WTC11 (cell line): ENCODE data around the gene CAMK2G.

Source experiments
- CBFB ChIP-seq: sonication (generic); formaldehyde crosslinking; IDR thresholded peaks from 2 replicates; pipeline ENCODE4 v1.8.1; 2022; ENCODE audit warnings: mild to moderate bottlenecking, low read depth, missing genetic modification reagents
- CTCF ChIP-seq: fragments of 200-600 bp; IDR thresholded peaks from 2 replicates; pipeline ENCODE4 v1.8.0; 2022; ENCODE audit warnings: antibody characterized with exemption
- ESRRA ChIP-seq: sonication (generic); formaldehyde crosslinking; IDR thresholded peaks from 2 replicates; pipeline ENCODE4 v1.8.1; 2022; ENCODE audit warnings: mild to moderate bottlenecking, missing genetic modification reagents, borderline replicate concordance
- ETV6 ChIP-seq: sonication (generic); formaldehyde crosslinking; IDR thresholded peaks from 2 replicates; pipeline ENCODE4 v1.8.1; 2022; ENCODE audit warnings: mild to moderate bottlenecking, missing genetic modification reagents
- FOXK1 ChIP-seq: sonication (generic); formaldehyde crosslinking; IDR thresholded peaks from 2 replicates; pipeline ENCODE4 v1.8.0; 2022; ENCODE audit warnings: mild to moderate bottlenecking, moderate library complexity, missing genetic modification reagents
- FOXP1 ChIP-seq: sonication (generic); formaldehyde crosslinking; IDR thresholded peaks from 2 replicates; pipeline ENCODE4 v1.8.0; 2022; ENCODE audit warnings: missing genetic modification reagents, mild to moderate bottlenecking, moderate library complexity, borderline replicate concordance
- MLX ChIP-seq: sonication (generic); formaldehyde crosslinking; IDR thresholded peaks from 2 replicates; pipeline ENCODE4 v1.8.1; 2023; ENCODE audit warnings: mild to moderate bottlenecking, missing genetic modification reagents, moderate library complexity
- NR2C2 ChIP-seq: sonication (generic); formaldehyde crosslinking; IDR thresholded peaks from 2 replicates; pipeline ENCODE4 v1.8.0; 2022; ENCODE audit warnings: mild to moderate bottlenecking, missing genetic modification reagents
- SMAD3 ChIP-seq: sonication (generic); formaldehyde crosslinking; IDR thresholded peaks from 2 replicates; pipeline ENCODE4 v1.8.0; 2022; ENCODE audit warnings: missing genetic modification reagents, mild to moderate bottlenecking, borderline replicate concordance
- USF2 ChIP-seq: sonication (generic); formaldehyde crosslinking; IDR thresholded peaks from 2 replicates; pipeline ENCODE4 v1.8.1; 2023; ENCODE audit warnings: mild to moderate bottlenecking, missing genetic modification reagents, moderate library complexity
- ZBTB21 ChIP-seq: sonication (generic); formaldehyde crosslinking; IDR thresholded peaks from 2 replicates; pipeline ENCODE4 v1.8.1; 2023; ENCODE audit warnings: mild to moderate bottlenecking, missing genetic modification reagents, borderline replicate concordance
- ZNF121 ChIP-seq: sonication (generic); formaldehyde crosslinking; IDR thresholded peaks from 2 replicates; pipeline ENCODE4 v1.8.0; 2023; ENCODE audit warnings: missing genetic modification reagents
- ZNF512 ChIP-seq: sonication (generic); formaldehyde crosslinking; IDR thresholded peaks from 2 replicates; pipeline ENCODE4 v1.8.1; 2022; ENCODE audit warnings: missing genetic modification reagents, borderline replicate concordance
- ZSCAN18 ChIP-seq: fragments of 250-450 bp; sonication (Bioruptor Pico); IDR thresholded peaks from 2 replicates; pipeline ENCODE4 v2.1.2; 2022; ENCODE audit warnings: mild to moderate bottlenecking, moderate library complexity

GRCh38 chr10:73890261-73890660 lies 15.9 kb upstream of the CAMK2G start:
- no peak for TF ChIP-seq ETV6 (CRISPR knock-in tag)
- TF ChIP-seq USF2 (CRISPR knock-in tag) = no peak
- TF ChIP-seq SMAD3 = no peak
- no peak for TF ChIP-seq ZSCAN18
- TF ChIP-seq FOXK1 (CRISPR knock-in tag) = no peak
- no peak for TF ChIP-seq NR2C2 (CRISPR knock-in tag)
- TF ChIP-seq ESRRA (CRISPR knock-in tag) = no peak
- no peak for TF ChIP-seq ZBTB21 (CRISPR knock-in tag)
- TF ChIP-seq MLX = no peak
- no peak for TF ChIP-seq CTCF
- TF ChIP-seq ZNF512 (CRISPR knock-in tag) = no peak
- no peak for TF ChIP-seq CBFB (CRISPR knock-in tag)
- no peak for TF ChIP-seq FOXP1 (CRISPR knock-in tag)
- peak; percentile 58; the same call in 1 of the 2 replicates for TF ChIP-seq ZNF121 (CRISPR knock-in tag)
